HK-2 (cell line): ENCODE results near the gene GDF7.
A peak's percentile ranks its signal among the peaks of the same experiment; 100 is the strongest.

Experiments used
- DNase-seq: peaks from one replicate; pipeline ENCODE4 v3.0.0-alpha.2; 2018; ENCODE audit not compliant: unreplicated experiment

The GDF7 gene

DNA sequence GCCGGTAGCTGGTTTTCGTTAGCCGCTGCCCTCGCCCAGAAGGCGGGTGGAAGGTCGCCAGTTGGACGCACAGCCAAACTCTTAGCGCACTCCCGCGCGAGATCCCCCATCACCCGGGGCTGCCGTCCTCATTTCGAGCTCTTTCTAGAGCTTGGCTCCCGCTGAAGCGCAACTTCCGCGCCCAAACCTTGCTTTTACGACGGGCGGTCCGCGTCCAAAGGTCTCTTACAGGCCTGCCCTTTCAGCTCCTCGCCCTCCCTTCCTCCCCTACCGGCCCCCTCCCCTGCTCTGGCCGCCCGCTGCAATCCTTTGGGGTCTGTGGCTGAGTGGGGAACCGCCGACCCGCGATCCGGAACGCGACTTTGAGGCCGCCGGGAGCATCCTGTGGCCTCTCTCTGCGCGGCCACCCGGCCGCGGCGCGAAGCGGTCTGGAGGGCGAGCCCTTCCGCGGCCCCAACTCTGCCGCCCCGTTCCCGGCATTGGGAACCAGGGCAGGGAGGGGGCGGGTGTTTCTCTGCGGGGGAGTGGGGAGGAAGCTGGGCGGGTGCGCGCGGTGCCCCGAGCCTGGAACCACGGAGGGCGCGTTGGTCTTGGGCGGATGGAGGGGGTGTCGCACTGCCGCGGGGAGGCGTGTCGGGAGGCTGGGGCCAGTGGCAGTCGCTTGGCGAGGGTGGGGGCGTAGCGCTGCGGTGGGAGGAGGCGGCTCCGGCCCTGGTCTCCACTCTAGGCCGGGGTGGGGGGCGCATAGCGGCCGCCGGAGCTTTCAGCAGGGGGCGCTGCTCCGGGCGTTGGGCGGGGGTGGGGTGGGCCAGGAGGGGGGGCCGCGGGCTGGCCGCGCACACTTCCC lies at the start of gene GDF7:
GDF7 (plus strand) TSS at position 841 of the 847 bp plus-strand sequence. CDS start 96 bp downstream, outside the sequence.
- DNase-seq, result peak; percentile 36

DNA sequence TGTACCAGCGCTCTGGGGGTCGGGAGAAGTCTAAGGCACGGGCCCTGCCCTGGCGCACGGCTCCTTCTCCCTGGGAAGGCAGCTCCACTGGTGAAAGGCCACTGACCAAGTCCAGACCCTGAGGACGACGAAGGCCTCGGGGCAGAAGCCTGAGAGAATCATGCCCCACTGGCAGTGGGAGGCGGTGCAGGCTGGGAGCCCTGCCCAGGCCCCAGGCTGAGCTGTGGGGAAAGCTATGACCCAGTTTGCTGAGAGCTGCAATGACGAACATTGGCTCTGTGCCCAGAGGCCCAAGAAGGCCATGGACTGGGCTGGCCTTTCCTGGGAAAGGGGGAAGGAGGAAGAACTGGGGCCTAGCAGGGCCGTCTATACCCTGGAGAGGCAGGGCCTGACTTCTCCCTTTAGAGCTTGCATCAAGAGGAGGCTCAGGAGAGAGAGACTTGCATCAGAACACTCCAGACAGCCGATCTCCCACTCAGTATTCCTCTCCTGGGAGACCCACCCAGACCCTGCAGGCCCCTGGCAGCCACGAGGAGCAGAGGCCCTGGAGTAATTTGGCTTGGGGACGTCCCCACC lies 49.0 kb upstream of the GDF7 start:
- peak; percentile 95 for DNase-seq

DNA sequence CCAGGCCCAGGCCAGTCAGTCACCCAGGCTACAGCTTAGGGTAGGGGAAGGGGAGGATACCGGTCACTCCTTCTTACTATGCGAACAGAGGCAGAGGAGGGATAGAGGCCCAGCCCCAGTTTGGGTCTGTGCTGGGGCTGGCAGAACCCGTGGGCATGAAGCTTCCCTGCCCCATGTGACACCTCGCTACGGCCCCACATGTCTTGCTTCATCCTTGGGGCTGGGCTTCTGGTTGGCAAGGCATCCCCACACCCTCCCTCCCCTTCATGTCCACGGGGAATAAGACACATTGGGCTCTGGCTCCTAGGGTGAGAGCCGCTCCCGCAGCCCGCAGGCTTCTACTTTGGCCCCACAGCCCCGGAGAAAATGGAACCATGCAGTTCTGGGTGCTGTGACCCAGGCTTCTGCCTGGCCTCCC lies 48.5 kb upstream of the GDF7 start:
- DNase-seq, result no peak

DNA sequence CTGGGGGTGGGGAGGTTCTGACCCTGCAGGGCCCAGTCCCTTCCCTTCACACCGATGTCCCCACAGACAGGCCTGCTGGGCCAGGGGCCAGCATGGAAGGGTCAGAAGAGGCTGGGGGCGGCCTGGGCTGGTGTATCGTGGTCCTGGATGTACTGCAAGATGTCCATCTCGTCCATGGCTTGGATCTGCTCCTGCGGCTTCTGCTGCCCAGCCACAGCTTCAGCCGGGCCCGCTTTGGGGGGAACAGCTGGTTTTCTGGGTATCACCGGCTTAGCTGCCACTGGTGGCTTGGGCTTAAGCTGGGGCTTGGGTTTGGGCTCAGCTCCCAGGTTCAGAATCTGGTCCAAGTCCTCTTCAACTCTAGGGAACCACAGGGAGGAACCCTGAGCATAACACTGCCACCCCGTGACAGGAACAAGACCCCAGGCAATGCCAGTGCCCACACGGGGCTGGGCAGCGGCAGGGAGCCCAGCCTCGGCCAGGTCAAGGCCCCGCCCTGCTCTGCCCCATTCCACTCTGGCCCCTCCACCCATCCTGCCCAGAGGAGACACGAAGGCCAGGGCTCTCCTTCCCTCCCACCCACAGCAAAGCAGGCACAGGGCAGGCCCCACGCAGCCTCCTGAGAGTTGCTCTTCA lies 47.9 kb upstream of the GDF7 start:
- no peak for DNase-seq

DNA sequence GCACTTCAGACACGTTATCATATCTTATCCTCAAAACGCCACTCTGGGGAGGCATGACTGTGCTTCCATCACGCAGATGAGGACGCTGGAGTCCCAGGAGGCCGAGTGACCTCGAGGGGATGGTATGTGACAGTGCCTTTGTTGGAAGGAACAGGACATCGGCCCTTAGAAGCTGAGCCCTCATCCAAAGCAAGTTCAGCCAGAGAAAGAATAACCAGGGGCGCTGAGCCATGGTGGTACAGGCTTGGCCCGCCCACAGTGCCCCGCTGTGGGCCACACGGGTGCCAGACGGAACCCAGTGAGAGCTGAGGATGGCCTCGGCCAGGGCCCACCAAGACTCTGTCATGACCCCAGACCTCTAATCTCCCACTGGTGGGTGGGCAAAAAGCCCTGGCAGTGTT lies 47.3 kb upstream of the GDF7 start:
- DNase-seq, result no peak

DNA sequence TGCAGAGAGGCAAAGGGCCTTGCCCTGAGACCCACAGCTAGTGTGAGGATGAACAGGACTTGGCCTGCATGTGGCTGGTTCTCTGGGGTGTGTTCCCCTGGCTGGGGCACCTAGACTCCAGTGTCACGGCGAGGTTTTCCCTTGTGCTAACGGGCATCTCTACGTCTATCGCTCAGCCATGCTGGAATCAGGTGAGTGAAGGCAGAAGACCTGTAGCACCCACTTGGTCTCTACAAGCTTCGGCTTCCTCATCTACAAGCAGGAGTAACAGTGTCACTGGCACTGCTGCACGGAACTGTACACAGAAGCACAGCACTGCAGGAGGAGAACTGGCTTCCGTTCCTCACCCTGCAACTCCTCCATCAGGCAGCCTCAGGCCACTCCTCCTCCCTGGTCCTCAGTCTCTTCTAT lies 46.7 kb upstream of the GDF7 start:
- DNase-seq, result no peak

DNA sequence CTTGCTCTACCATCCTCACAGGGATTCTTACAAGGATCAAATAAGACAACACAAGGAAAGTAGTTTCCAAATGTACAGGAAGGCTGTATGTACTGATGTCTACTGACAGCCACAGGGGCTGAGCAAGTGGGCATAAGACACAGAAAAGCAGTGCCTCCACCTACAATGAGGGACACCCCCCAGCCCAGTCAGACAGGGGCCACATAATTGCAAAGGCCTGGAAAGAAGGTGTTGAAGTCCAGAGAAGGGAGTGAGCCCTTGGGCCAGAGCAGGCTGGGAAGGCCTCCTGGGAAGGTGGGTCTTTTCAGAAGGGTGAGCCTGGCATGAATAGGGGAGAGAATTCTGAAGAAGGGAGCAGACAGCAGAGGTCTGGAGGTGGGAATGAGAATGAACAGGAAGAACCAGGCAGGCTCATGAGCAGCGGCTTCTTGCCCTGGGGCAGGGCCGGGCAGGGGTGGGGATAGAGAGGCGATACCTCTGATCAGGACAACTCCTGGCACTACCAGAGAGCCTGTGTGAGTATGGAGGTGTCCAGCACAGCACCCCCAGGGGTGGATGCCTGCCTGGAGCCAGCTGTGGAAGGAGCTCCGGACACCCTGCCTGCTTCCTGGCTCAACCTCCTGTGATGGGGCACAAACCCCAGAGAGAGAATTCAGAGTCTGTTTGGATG lies 46.1 kb upstream of the GDF7 start:
- no peak for DNase-seq

DNA sequence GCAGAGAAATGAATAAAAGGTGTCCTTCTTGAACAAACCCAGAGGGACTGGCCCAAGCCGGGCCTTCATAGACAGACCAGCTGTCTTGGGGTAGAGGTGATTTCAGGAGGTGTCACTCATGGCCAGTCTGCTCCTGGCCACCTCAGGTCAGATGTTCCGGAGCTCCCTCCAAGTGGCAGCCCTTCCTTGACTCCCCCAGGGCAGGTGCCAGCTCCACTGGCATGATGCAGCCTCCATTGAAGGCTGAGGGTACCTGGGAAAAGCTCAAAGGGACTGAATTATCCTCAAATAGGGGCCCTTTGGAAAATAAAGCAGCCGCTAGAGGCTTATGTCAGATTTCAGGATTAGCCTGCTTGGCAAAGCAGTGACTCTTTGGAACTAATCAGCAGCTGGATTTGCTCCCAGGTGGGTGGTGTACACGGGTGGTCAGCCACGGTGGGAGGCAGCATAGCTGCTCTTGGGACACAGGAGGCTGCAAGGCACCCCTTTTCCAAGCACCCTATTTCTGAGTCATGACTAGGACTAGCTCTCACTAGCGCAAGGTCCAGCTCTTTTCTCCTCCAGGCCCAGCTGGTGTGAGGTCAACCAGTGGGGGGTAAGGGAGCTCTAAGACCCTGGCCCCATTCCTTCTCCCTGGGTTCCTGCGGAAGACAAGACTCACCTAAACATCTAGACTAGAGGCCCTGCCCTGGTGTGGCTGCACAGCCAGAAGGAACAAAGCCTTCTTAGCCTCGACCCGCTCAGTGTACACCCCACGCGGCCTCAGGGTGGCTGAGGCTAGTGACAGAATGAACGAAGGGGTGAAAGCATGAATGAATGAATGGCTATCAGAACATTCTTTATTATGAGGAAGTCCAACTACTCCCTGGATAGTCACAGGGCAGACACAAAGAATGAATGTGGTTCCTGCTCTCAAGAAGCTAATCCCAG lies 45.3 kb upstream of the GDF7 start:
- DNase-seq, result no peak

DNA sequence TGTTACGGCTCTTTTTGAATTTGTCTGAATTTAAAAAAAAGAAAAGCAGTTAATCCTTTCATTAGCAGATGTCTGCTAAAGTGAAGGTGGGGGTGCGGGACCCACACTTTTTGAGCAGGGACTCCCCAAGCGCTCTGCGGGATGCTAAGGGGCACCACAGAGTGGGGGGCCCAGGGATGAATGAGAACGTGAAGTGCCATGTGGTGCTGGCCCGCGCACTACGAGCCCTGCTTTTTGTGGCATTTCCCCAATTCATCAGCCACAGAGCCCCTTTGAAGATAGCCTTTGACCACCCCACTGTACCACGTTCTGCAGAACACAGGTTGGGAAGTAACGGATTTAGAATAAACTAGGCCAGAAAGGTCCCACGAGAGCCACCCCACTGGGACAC lies 44.7 kb upstream of the GDF7 start:
- no peak for DNase-seq

DNA sequence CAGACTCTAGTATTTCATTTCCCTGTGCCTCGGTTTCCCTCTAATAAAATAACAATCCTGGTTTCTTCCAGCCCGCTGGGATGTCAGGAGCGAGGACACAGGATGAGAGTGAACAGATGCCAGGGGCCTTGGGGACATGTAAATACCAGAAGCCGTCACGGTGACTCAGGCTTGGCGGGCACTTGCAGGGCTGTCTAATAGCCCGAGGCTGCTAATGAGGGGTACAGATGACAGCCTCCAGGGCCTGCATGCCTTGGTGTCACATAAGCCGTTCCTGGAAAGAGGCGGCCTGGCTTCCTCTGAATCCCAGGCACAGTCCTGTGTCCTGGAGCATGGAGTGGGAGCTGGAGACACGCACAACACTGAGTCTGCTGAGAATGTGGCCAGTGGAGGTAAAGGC lies 44.2 kb upstream of the GDF7 start:
- no peak for DNase-seq

DNA sequence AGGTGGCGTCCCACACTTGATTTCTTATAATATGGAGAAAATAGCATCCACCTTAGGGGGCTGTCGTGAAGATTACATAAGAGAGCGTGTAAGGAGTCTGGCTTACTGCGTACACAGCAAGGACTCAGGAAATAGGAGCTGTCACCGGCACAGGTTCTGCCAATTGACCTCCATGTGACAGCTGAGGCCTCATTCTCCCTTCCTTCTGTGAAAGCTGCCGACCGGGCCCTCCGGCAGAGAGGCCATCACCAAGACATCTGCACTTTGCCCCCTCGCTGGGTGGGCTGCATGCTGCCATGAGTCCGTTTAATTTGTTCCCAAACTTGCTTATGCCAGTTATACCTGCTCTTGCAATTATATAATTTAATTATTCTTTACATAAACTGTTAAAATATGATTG lies 43.7 kb upstream of the GDF7 start:
- DNase-seq, result no peak

DNA sequence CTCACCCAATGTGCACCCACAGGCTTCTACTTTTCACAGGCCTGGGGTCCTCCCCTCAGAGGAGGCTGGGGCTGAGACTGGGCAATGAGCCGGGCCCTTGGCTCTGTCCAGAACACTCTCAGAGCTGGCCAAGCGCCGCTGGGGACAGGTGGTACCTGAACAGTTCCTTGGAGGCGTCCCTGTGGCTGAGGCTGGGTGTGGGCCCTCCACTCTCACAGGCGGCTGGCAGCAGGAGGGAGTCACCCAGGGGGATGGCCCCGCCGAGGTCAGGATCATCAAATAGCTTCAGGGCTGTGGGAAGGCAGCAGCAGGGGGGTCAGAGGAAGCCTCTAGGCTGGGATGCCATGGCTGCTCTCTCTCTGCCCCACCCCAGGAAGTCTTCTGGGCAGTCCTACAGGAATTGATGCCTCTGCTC lies 43.2 kb upstream of the GDF7 start:
- DNase-seq, result no peak

DNA sequence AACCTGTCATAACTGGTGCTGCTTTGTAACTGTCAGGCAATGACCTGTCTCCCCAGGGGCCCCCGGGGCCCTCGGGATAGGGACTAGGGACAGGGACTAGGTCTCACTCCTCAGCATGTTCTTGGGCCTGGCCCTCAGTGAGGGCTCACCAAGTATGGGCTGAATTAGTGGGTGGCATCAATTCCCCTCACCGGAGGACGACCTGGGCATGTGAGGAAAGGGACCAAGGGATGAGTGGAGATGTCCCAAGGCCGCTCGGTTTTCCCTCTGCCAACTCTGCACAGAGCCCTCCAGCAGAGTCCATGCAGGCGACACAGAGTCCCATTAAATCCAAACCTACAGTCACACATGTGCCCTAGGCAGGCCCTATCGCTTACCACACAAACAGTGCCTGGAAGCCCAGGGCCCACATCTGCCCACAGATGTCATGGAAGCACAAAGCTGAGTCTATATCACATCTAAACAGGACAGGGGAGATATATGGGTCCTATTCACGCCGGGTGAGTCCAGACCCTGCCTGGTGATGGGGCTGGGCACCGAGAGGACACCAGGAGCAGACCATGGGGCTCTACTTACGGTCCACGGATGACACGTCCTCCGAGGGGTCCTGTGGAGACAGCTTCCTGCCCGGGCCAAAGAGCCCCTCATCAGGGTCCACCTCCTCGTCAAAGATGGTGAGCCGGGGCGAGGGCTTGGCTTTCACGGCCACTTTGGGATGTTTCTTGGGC lies 42.6 kb upstream of the GDF7 start:
- no peak for DNase-seq

DNA sequence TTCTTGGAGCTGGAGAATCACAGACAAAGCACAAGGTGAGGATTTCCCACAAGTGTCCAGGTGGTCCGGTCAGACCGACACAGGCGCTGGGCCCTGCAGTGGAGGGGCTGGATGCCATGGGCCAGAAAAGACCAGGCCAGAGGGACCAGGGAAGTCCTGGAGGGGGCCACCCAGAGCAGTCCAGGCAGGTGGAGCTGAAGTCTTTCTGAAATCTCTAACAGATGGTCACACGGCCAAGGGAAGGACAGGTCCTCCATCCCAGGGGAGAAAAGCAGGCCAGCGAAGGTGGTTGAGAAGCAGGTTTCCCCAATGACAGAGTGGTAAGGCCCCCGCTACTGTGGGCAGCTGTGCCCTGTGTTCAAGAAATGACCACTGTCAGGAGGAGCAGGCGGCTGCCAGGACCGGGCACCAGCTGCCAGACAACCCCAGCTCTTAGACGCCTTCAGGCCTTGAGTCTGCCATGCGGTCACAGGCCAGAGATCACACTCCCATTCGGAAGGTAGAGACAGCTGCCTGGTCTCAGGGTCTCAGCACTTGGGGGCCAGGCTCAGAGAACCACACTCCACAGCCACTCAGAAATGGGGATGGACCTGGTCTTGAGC lies 42.0 kb upstream of the GDF7 start:
- no peak for DNase-seq

DNA sequence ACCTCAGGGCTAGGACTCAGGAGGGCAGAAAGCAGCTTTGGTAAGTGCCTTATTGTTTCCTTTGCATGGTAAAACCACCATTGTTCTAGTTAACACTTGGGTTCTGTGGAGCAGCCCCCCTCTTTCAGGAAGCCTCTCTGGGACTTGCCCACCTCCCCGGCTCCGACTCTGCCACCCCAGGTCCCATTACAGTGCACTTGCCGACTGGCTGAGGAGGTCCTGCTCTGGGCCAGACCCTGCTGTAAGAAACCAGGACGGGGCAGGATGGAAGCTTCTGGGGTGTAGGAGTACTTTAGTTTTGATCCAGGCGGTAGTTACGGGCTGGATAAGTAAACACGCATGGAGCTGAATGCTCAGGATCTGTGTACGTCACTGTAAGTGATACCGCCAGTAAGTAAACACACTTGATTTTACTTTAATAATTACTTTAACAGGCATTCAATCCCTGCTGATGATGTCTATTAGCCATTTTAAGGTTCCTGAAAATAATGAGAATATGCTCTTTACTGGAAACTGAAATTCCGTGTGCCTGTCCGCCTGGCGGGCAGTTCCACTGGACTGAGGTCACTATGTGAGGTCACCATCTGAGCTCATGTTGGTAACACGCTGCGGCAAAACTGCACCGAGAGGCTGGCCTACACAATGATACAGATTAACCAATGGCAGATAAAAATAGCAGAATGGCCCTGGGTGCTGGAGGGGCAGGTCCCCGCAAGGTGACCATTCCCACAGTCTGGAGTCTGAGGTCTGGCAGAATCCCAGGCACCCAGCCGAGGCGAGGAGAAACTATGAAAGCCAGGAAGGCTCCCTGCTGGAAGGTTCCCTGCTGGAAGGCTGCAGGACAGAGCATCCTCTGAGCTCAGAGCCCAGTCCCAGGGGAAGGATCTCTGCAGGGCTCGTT lies 41.2 kb upstream of the GDF7 start:
- DNase-seq, result no peak

DNA sequence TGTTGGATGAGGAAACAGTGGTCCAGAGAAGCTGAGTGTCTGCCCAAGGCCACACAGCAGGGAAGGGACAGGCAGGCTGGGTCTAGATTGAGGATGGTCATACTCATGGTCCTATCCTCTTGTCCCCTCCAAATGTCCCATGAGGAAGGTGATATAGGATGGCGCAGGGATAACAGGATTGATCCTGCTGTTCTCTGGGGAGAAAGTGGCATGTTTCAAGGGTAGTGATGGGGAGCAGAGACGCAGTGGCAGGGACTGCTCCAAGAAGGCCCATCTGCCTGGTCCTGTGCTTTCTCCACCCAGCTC lies 40.6 kb upstream of the GDF7 start:
- DNase-seq, result no peak

DNA sequence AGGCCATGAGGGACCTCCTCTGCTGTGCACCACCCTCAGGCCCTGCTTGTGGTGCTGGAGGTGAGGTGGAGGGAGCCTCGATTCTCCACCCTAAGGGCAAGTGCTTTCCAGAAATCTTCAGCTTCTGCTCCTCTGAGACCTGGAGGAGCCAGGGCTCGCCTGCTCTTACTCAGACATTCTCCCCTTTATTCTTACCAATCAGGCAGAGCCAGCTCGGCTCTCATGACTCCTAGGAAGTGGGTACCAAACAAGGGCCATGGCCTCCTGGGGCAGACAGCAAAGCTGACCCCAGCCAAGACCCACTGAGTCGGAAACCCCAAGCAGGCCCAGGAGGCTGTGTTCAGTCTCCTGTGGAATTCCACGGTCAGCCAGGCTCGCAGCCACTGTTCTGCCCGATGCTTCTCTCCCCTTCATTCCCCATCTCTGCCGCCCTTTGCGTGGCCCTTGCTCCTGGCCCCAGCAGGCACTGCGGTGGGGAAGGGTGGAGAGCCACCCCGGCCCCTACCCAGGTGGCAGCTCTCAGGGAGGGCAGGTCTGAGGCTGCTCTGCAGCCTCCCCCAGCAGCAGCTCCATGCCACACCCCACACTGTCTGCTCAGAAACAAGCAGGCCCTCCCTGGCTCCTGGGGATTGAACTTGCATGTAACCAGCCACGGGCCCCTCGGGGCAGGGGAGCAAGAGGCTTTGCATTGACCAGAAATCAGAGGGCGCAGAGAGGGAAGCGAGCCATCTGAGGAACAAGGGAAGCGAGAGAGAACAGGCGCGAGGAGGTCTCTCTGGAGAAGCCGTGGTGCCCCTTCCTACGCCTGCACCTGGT lies 40.0 kb upstream of the GDF7 start:
- no peak for DNase-seq

DNA sequence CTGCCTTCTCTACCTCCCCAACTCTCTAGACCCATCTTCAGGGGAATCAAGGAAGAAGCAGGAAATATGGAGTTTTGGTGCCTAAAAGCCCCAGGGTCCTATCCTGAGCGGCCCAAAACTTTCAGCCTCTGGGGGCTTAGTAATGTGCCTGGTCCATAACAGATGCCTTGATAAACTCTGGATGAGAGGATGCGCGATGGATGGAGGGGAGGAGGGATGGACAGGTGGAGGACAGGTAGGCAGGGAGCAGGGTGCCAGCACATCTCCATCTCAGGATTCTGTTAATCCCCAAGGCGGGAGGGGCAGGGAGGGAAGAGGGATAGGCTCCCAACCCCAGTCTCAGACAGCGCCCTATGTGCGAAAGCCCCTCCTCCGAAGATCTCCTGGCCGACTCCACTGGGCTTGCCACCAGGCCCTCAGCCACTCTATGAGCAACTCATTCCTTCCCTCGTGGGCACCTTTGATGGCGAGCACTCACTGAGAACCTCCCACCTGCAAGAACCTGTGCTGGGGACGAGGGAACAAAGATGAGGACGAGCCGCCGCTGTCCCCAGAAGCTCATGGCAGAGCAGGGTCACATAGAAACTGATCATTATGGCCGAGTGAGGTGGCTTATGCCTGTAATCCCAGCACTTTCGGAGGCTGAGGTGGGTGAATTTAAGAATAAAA lies 39.1 kb upstream of the GDF7 start:
- no peak for DNase-seq
